K562 (cell line): ENCODE measurements around the gene ANTXRL.

Experiments
- CHD1 ChIP-seq: fragments of 200-600 bp; sonication (generic); IDR thresholded peaks from one replicate; pipeline ENCODE4 v1.6.1; 2012; ENCODE audit warnings: mild to moderate bottlenecking, moderate library complexity, low read length, inconsistent platforms
- CTCF ChIP-seq, 3 experiments: IDR thresholded peaks in 2 of 3; conservative IDR thresholded peaks in 1 of 3; 2 replicates each; pipeline ENCODE4 v1.5.1; 2011 to 2012; ENCODE audit warnings: low read length in 3 of 3, mild to moderate bottlenecking in 3 of 3, control low read depth in 2 of 3, improper control_type of control experiment in 1 of 3, inconsistent platforms in 1 of 3, low read depth in 1 of 3, mixed read lengths in 1 of 3, moderate library complexity in 1 of 3; ENCODE audit not compliant: insufficient read depth in 2 of 3
- POLR2A ChIP-seq: fragments of 450-650 bp; conservative IDR thresholded peaks from 2 replicates; pipeline ENCODE4 v1.6.1; 2016
- POLR2AphosphoS5 ChIP-seq: IDR thresholded peaks from 2 replicates; pipeline ENCODE4 v1.6.1; 2011; ENCODE audit warnings: mild to moderate bottlenecking, low read depth, low read length, moderate library complexity; ENCODE audit not compliant: control insufficient read depth, insufficient read depth
- RAD51 ChIP-seq: fragments of 450-650 bp; IDR thresholded peaks from 2 replicates; pipeline ENCODE4 v1.7.1; 2016; ENCODE audit warnings: low read depth, mild to moderate bottlenecking, borderline replicate concordance
- RNF219 ChIP-seq: fragments of 250-450 bp; sonication (Bioruptor Pico); IDR thresholded peaks from 2 replicates; pipeline ENCODE4 v1.5.0; 2022; ENCODE audit warnings: mild to moderate bottlenecking
- YY1 ChIP-seq, 3 experiments: IDR thresholded peaks; 2 replicates each; pipeline ENCODE4 v1.6.1; 2011; ENCODE audit warnings: low read length in 2 of 3, mild to moderate bottlenecking in 2 of 3, moderate library complexity in 2 of 3, borderline replicate concordance in 1 of 3, control low read depth in 1 of 3, low read depth in 1 of 3; ENCODE audit not compliant: insufficient read depth in 3 of 3, insufficient replicate concordance in 2 of 3, control insufficient read depth in 1 of 3, insufficient read length in 1 of 3; ENCODE audit errors: extremely low read depth in 1 of 3
- ZSCAN32 ChIP-seq: fragments of 450-650 bp; formaldehyde crosslinking; IDR thresholded peaks from 2 replicates; pipeline ENCODE4 v1.4.0; 2020; ENCODE audit warnings: mild to moderate bottlenecking, moderate library complexity
- TF ChIP-seq, protein P1 (sequence below): fragments of 450-650 bp; IDR thresholded peaks from 2 replicates; pipeline ENCODE4 v1.6.1; 2018; ENCODE audit not compliant: partially characterized antibody

DNA sequence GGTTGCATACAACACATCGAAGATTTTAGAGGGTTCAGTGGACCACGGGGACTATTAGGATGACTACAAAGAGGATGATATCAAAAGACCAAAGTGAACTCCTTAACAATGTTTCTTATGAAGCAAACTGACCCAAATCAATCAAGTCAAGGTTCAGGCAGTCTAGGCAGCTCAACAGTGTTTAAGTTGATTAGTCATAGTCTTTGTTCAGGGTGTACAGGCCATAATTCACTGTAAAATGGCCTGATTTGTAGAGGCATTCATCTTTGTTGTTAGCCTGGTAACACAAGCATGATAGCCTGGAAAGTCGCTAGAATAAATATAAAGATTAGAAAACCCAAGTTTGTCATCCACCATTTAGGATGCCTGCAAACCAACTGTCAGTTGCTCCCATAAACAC, 32.6 kb downstream of the ANTXRL start:
- no peak for TF ChIP-seq YY1 (IDR thresholded peaks at IDR 0.05; ENCODE audit: borderline replicate concordance in 1 of 3, control insufficient read depth in 1 of 3, extremely low read depth in 1 of 3, insufficient read depth in 3 of 3, insufficient read length in 1 of 3, insufficient replicate concordance in 2 of 3, low read depth in 1 of 3, low read length in 2 of 3)
- TF ChIP-seq RAD51: no peak
- TF ChIP-seq CTCF (IDR thresholded peaks at IDR 0.05 in 2 of 3, conservative IDR thresholded peaks at IDR 0.05 in 1 of 3; ENCODE audit: insufficient read depth in 2 of 3, low read depth in 1 of 3, low read length in 3 of 3): no peak
- no peak for TF ChIP-seq POLR2AphosphoS5
- TF ChIP-seq RNF219 (CRISPR knock-in tag): no peak
- TF ChIP-seq, protein P1, sequence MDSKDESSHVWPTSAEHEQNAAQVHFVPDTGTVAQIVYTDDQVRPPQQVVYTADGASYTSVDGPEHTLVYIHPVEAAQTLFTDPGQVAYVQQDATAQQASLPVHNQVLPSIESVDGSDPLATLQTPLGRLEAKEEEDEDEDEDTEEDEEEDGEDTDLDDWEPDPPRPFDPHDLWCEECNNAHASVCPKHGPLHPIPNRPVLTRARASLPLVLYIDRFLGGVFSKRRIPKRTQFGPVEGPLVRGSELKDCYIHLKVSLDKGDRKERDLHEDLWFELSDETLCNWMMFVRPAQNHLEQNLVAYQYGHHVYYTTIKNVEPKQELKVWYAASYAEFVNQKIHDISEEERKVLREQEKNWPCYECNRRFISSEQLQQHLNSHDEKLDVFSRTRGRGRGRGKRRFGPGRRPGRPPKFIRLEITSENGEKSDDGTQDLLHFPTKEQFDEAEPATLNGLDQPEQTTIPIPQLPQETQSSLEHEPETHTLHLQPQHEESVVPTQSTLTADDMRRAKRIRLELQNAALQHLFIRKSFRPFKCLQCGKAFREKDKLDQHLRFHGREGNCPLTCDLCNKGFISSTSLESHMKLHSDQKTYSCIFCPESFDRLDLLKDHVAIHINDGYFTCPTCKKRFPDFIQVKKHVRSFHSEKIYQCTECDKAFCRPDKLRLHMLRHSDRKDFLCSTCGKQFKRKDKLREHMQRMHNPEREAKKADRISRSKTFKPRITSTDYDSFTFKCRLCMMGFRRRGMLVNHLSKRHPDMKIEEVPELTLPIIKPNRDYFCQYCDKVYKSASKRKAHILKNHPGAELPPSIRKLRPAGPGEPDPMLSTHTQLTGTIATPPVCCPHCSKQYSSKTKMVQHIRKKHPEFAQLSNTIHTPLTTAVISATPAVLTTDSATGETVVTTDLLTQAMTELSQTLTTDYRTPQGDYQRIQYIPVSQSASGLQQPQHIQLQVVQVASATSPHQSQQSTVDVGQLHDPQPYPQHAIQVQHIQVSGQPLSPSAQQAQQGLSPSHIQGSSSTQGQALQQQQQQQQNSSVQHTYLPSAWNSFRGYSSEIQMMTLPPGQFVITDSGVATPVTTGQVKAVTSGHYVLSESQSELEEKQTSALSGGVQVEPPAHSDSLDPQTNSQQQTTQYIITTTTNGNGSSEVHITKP: no peak
- TF ChIP-seq ZSCAN32 (CRISPR knock-in tag): no peak
- TF ChIP-seq POLR2A: no peak
- no peak for TF ChIP-seq CHD1
